ENCODE results near the gene ANKRD27. TPM values are rescaled to one million over a fixed set of nuclear protein-coding genes. Genes with fewer than 3 reads are reported as not detected.

ANKRD27 gene
- total and polyA plus RNA-seq, 7 donors: 6.3 to 43.3 (median 16.9) TPM

DNA sequence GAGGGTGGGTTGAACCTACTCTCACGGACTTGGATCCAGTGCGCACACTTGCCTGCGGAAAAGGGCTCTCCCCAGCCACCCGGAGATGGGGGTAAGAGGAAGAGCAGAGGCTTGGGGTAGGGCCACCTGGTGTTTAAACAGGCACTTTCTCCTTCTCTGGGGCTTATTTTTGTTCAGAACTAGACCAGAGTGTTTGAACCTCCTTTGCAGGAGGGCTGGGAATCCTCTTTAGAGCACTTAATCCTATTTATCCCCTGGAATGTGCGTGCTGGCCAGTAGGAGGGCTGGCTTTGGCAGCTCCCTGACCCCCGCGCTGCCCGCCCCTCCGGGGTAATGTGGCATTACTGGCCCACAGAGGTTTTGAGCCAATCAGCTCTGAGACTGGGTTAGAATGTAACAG is 2.7 kb upstream of the ANKRD27 start:
- Histone ChIP-seq H3K27me3 (ENCODE audit: insufficient read depth in 3 of 3, low read length in 2 of 3) (peaks cover 0 to 3% (median 0%) of the 10 kb centered on the region in 3 donors), H3K4me1 (peaks cover 29% of the 10 kb centered on the region), H3K36me3 (ENCODE audit: insufficient read depth in 1 of 2, low read depth in 1 of 2) (no peaks in the 10 kb centered on the region), H3K4me3 (peak overlapping the region; percentile 99), H3K27ac (peak overlapping the region; percentile 96), H3K9me3 (no peaks in the 10 kb centered on the region)
- ATAC-seq: peak in 1 of 4 donors; percentile 16
- intact Hi-C loops (cut with DNase I): loop anchor here in 1 of 2 donors (10.0 kb wide), 2 partner anchors 93 to 273 kb away; partner anchors contain the start of genes DPY19L3 and PDCD5
- peak in 1 of 2 donors; percentile 63 for DNase-seq
- TF ChIP-seq, protein P1, sequence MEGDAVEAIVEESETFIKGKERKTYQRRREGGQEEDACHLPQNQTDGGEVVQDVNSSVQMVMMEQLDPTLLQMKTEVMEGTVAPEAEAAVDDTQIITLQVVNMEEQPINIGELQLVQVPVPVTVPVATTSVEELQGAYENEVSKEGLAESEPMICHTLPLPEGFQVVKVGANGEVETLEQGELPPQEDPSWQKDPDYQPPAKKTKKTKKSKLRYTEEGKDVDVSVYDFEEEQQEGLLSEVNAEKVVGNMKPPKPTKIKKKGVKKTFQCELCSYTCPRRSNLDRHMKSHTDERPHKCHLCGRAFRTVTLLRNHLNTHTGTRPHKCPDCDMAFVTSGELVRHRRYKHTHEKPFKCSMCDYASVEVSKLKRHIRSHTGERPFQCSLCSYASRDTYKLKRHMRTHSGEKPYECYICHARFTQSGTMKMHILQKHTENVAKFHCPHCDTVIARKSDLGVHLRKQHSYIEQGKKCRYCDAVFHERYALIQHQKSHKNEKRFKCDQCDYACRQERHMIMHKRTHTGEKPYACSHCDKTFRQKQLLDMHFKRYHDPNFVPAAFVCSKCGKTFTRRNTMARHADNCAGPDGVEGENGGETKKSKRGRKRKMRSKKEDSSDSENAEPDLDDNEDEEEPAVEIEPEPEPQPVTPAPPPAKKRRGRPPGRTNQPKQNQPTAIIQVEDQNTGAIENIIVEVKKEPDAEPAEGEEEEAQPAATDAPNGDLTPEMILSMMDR (IDR thresholded peaks at IDR 0.05): no peak
- 19 to 25% (median 20%) methylated on average over 9 of the region's 9 CpGs for WGBS, 3 donors

DNA sequence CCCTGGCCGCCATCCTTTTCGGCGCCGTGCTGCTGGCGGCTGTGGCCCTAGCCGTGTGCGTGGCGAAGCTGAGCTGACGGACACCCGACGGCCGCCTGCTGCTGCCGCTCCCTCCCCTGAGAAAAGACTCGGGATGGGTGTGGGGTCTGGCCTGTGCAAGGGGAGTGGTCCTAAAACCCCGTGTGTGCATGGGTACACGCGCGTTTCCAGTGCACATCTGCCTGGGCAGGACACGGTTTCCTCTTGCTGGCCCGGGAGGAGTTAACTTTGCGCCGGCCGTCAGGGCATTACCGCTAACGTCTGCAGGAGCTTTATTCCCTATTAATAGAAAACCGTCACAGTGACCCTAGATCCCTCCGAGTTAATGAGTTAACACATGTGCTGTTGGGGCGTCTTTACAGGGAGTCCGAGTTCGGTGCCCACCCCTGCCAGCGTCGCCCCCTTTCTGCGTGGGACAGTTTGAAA is 1.9 kb upstream of the ANKRD27 start:
- Histone ChIP-seq H3K27ac (peak overlapping the region; percentile 96), H3K4me1 (peaks cover 28% of the 10 kb centered on the region), H3K9me3 (no peaks in the 10 kb centered on the region), H3K27me3 (ENCODE audit: insufficient read depth in 3 of 3, low read length in 2 of 3) (peaks cover 0 to 3% (median 0%) of the 10 kb centered on the region in 3 donors), H3K36me3 (ENCODE audit: insufficient read depth in 1 of 2, low read depth in 1 of 2) (no peaks in the 10 kb centered on the region), H3K4me3 (peak overlapping the region; percentile 99)
- TF ChIP-seq, protein P1 (IDR thresholded peaks at IDR 0.05): no peak
- ATAC-seq: no peak
- WGBS, 3 donors: 8 to 9% (median 9%) methylated on average over 32 to 33 of the region's 33 CpGs
- intact Hi-C loops (cut with DNase I): loop anchor here in 1 of 2 donors (10.0 kb wide), 2 partner anchors 92 to 272 kb away; partner anchors contain the start of genes DPY19L3 and PDCD5
- peak; percentile 21 to 56 for DNase-seq

DNA sequence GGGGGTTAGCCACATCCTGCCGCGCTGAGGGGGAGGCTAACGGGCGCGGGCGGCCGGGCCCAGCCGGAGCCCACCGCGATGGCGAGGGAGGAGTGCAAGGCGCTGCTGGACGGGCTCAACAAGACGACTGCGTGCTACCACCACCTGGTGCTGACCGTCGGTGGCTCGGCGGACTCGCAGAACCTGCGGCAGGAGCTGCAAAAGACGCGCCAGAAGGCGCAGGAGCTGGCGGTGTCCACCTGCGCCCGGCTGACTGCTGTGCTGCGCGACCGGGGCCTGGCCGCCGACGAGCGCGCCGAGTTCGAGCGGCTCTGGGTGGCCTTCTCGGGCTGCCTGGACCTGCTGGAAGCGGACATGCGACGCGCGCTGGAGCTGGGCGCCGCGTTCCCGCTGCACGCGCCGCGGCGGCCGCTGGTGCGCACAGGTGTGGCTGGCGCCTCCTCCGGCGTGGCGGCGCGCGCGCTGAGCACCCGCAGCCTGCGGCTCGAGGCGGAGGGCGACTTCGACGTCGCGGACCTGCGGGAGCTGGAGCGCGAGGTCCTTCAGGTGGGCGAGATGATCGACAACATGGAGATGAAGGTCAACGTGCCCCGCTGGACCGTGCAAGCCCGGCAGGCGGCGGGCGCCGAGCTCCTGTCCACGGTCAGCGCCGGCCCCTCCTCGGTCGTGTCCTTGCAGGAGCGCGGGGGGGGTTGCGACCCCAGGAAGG is 1.4 kb upstream of the ANKRD27 start:
- Histone ChIP-seq H3K9me3 (no peaks in the 10 kb centered on the region), H3K27ac (peak overlapping the region; percentile 96), H3K27me3 (ENCODE audit: insufficient read depth in 3 of 3, low read length in 2 of 3) (peaks cover 0 to 3% (median 0%) of the 10 kb centered on the region in 3 donors), H3K4me1 (peaks cover 27% of the 10 kb centered on the region), H3K36me3 (ENCODE audit: insufficient read depth in 1 of 2, low read depth in 1 of 2) (no peaks in the 10 kb centered on the region), H3K4me3 (peak overlapping the region; percentile 99)
- ATAC-seq: peak in 3 of 4 donors; percentile 11 to 21 (median 14)
- TF ChIP-seq, protein P1 (IDR thresholded peaks at IDR 0.05): no peak
- 1 to 3% (median 3%) methylated on average over 62 to 92 of the region's 93 CpGs for WGBS, 3 donors
- intact Hi-C loops (cut with DNase I): loop anchor here in 1 of 2 donors (10.0 kb wide), 2 partner anchors 92 to 272 kb away; partner anchors contain the start of genes DPY19L3 and PDCD5
- peak in 1 of 2 donors; percentile 65 for DNase-seq

DNA sequence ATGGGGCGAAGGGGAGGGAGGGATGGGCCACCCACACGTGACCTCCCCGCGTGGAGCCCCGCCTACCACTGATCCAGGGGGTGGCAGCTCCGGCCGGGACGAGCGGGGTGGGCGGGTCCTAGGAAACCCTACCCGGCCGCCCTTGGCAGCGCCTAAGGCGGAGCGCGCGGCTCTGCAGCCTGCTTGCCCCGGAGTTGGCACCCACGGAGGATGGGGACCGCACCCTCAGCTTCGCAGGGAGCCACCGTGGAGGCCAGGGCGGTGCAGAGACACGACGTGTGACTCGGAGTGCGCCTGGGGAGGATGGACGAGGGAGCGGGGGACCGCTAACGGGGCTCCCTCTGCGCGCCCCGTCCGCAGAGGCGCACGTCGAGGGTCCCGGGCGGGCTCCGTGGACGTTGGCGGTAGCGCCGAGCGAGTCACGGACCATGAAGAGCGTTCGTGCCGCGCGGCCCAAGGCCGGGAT is 773 bp upstream of the ANKRD27 start, which contains the start of gene RGS9BP:
TSS of gene RGS9BP (plus strand) at position 129 of the 466 bp plus-strand sequence. CDS start 416 bp downstream, outside the sequence.
- peaks cover 27% of the 10 kb centered on the region for H3K4me1 ChIP-seq
- H3K36me3 ChIP-seq (ENCODE audit: insufficient read depth in 1 of 2, low read depth in 1 of 2): no peaks in the 10 kb centered on the region
- peak within 1 kb of the TSS; percentile 99 for H3K4me3 ChIP-seq
- TF ChIP-seq, protein P1 (IDR thresholded peaks at IDR 0.05): no peak
- peaks cover 0 to 3% (median 0%) of the 10 kb centered on the region in 3 donors for H3K27me3 ChIP-seq (ENCODE audit: insufficient read depth in 3 of 3, low read length in 2 of 3)
- DNase-seq (peak; percentile 89 to 95), ATAC-seq (peak; percentile 81 to 86 (median 84))
- H3K27ac ChIP-seq: peak within 1 kb of the TSS; percentile 96
- intact Hi-C loops (cut with DNase I): loop anchor here in 1 of 2 donors (10.0 kb wide), 2 partner anchors 91 to 271 kb away; partner anchors contain the start of genes DPY19L3 and PDCD5
- 2% methylated on average over 47 to 53 of the region's 53 CpGs for WGBS, 3 donors
- H3K9me3 ChIP-seq: no peaks in the 10 kb centered on the region

All from psoas muscle (tissue), 8 donors.